ENCODE results near the gene GALNT14. TPM values are rescaled to one million over a fixed set of nuclear protein-coding genes. Genes with fewer than 3 reads are reported as not detected.

Gene GALNT14
- total and polyA plus RNA-seq, 2 of the 13 experiments (the other 11 are each of a cell fraction or from before 2014, with no cell fraction given): not detected

DNA sequence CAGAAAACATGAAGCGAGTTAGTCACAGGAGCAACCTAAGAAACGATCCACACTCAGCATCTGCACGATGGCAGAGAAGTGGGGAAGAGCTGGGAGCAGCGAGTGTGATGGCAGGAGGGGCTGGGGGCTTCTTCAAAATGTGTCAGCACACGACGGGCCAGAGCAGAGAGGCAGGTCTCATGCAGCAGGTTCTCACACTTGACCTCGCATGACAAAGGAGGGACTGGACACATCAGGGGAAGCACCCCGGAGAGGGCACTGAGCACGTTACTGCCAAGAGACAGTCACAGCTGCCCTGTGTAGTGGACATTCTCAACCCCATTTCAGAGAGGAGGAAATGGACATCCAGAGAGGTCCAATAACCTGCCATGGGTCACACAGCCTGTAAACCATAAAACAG, 226.9 kb downstream of the GALNT14 start (continued):
- TF ChIP-seq, protein P1, sequence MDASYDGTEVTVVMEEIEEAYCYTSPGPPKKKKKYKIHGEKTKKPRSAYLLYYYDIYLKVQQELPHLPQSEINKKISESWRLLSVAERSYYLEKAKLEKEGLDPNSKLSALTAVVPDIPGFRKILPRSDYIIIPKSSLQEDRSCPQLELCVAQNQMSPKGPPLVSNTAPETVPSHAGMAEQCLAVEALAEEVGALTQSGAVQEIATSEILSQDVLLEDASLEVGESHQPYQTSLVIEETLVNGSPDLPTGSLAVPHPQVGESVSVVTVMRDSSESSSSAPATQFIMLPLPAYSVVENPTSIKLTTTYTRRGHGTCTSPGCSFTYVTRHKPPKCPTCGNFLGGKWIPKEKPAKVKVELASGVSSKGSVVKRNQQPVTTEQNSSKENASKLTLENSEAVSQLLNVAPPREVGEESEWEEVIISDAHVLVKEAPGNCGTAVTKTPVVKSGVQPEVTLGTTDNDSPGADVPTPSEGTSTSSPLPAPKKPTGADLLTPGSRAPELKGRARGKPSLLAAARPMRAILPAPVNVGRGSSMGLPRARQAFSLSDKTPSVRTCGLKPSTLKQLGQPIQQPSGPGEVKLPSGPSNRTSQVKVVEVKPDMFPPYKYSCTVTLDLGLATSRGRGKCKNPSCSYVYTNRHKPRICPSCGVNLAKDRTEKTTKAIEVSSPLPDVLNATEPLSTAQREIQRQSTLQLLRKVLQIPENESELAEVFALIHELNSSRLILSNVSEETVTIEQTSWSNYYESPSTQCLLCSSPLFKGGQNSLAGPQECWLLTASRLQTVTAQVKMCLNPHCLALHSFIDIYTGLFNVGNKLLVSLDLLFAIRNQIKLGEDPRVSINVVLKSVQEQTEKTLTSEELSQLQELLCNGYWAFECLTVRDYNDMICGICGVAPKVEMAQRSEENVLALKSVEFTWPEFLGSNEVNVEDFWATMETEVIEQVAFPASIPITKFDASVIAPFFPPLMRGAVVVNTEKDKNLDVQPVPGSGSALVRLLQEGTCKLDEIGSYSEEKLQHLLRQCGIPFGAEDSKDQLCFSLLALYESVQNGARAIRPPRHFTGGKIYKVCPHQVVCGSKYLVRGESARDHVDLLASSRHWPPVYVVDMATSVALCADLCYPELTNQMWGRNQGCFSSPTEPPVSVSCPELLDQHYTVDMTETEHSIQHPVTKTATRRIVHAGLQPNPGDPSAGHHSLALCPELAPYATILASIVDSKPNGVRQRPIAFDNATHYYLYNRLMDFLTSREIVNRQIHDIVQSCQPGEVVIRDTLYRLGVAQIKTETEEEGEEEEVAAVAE (CRISPR knock-in tag; IDR thresholded peaks at IDR 0.05; ENCODE audit: borderline replicate concordance): no peak
- TF ChIP-seq ZBTB40 (IDR thresholded peaks at IDR 0.05): no peak
- no peak for TF ChIP-seq ZBTB40 (CRISPR knock-in tag; IDR thresholded peaks at IDR 0.05)
- TF ChIP-seq KLF15 (CRISPR knock-in tag; IDR thresholded peaks at IDR 0.05; ENCODE audit: borderline replicate concordance): no peak
- TF ChIP-seq ETS1 (CRISPR knock-in tag; IDR thresholded peaks at IDR 0.05): no peak
- no peak for TF ChIP-seq ZNF205 (CRISPR knock-in tag; IDR thresholded peaks at IDR 0.05)
- no peak for TF ChIP-seq ZNF18 (CRISPR knock-in tag; IDR thresholded peaks at IDR 0.05; ENCODE audit: insufficient replicate concordance)
